ENCODE results near the gene HPX. TPM values are rescaled to one million over a fixed set of nuclear protein-coding genes. Genes with fewer than 3 reads are reported as not detected.

HPX gene
- total and polyA plus RNA-seq, 2 of the 13 experiments (the other 11 are each of a cell fraction or from before 2014, with no cell fraction given): 9.2 to 57.4 TPM

DNA sequence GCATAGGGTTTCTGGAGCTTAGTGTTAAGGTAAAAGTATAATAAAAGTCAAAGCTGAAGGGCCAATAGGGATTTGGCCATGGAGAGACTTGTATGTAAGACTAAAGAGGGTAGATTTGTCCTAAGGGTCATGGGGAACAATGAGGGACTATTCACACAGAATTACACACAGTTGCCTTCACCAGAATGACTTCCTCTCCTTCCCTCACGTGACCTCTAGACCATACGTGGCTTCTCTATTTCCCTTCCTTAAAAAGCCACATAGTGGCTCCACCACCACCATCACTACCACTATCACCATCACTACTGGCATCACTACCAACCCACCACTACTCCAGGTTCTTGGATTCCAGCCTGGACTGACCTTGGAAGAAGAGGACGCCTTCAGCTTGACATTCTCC, 2.8 kb downstream of the HPX start:
- Histone ChIP-seq H3K9ac (ENCODE audit: insufficient read depth, low read depth, low read length) (no peak overlapping the region), H3K36me3 (replicated peaks in 1 of 2; ENCODE audit: control insufficient read depth in 1 of 2, insufficient read depth in 2 of 2, low read length in 2 of 2) (no peaks in the 10 kb centered on the region), H4K20me1 (ENCODE audit: insufficient read depth, low read length) (no peaks in the 10 kb centered on the region), H3K4me1 (ENCODE audit: insufficient read depth, low read length) (peaks cover 55% of the 10 kb centered on the region), H3K4me3 (replicated peaks in 1 of 3; ENCODE audit: insufficient read depth in 1 of 3, low read depth in 2 of 3, low read length in 3 of 3) (no peak overlapping the region), H3K27ac (ENCODE audit: extremely low read length, insufficient read depth, low read length) (no peak overlapping the region), H3K79me2 (ENCODE audit: insufficient read depth, low read length) (no peaks in the 10 kb centered on the region), H3K27me3 (ENCODE audit: control insufficient read depth in 1 of 2, insufficient read depth in 2 of 2, low read length in 2 of 2) (no peaks in the 10 kb centered on the region), H3K4me2 (ENCODE audit: low read depth, low read length) (no peak overlapping the region), H3K9me3 (ENCODE audit: low read length) (no peaks in the 10 kb centered on the region), H2AFZ (ENCODE audit: low read length) (no peak overlapping the region)
- ChIA-PET CTCF (ENCODE audit: low intra/inter-chr PET ratio, low total read pairs) (interaction anchor here (1.5 kb wide), 1 partner anchor 68 kb away, joined by 9 read pairs; no protein-coding TSS in a partner anchor), POLR2A (interaction anchor here (1.9 to 3.9 kb wide), 2 partner anchors 19 to 31 kb away, joined by 5 to 22 read pairs; partner anchors contain the start of gene APBB1)
- 84% methylated on average over 3 of the region's 3 CpGs for WGBS (ENCODE audit: low lambda C conversion rate)
- intact Hi-C loops (cut with micrococcal nuclease; ENCODE audit: unreplicated experiment) (no loop called here), in situ Hi-C loops (cut with HindIII; ENCODE audit: extremely low pct_ligation_motif_present, low pct_unique_long_range_greater_than_20kb) (no loop called here)
- FAIRE-seq: no peak
- no TSS peak for BruUV-seq (replicated peaks)
- DNase-seq (ENCODE audit: low spot score): no peak
- TF ChIP-seq ZFP41 (CRISPR knock-in tag; IDR thresholded peaks at IDR 0.05; ENCODE audit: borderline replicate concordance) (no peak), ZNF644 (CRISPR knock-in tag; IDR thresholded peaks at IDR 0.05; ENCODE audit: low read depth) (no peak), ZNF547 (CRISPR knock-in tag; IDR thresholded peaks at IDR 0.05) (no peak), ETV5 (CRISPR knock-in tag; IDR thresholded peaks at IDR 0.05; ENCODE audit: borderline replicate concordance) (no peak), RBFOX2 (IDR thresholded peaks at IDR 0.05; ENCODE audit: low read depth, low read length) (no peak), ELF4 (CRISPR knock-in tag; IDR thresholded peaks at IDR 0.05; ENCODE audit: borderline replicate concordance) (no peak), SNAPC5 (CRISPR knock-in tag; IDR thresholded peaks at IDR 0.05; ENCODE audit: borderline replicate concordance) (no peak), HDAC2 (CRISPR knock-in tag; IDR thresholded peaks at IDR 0.05) (no peak), LRRFIP1 (CRISPR knock-in tag; conservative IDR thresholded peaks at IDR 0.05) (no peak), SSRP1 (CRISPR knock-in tag; IDR thresholded peaks at IDR 0.05) (no peak), TFDP2 (CRISPR knock-in tag; IDR thresholded peaks at IDR 0.05) (no peak), GABPA (IDR thresholded peaks at IDR 0.05; ENCODE audit: low read depth, low read length) (no peak), GABPA (CRISPR knock-in tag; IDR thresholded peaks at IDR 0.05; ENCODE audit: low read depth) (no peak), KDM1A (CRISPR knock-in tag; IDR thresholded peaks at IDR 0.05) (no peak)
- TF ChIP-seq, protein P1, sequence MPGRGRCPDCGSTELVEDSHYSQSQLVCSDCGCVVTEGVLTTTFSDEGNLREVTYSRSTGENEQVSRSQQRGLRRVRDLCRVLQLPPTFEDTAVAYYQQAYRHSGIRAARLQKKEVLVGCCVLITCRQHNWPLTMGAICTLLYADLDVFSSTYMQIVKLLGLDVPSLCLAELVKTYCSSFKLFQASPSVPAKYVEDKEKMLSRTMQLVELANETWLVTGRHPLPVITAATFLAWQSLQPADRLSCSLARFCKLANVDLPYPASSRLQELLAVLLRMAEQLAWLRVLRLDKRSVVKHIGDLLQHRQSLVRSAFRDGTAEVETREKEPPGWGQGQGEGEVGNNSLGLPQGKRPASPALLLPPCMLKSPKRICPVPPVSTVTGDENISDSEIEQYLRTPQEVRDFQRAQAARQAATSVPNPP (CRISPR knock-in tag; IDR thresholded peaks at IDR 0.05): no peak
- no peak for ATAC-seq

All from HepG2 (cell line).